ENCODE results near the gene MMP24.

- TF ChIP-seq POLR2A (IDR thresholded peaks at IDR 0.05; ENCODE audit: low read length) (no peak), GATA1 (IDR thresholded peaks at IDR 0.05; ENCODE audit: low read depth, low read length) (no peak)
Observed at GRCh38 chr20:35235881-35236280, 9.4 kb downstream of the MMP24 start.
